NCI-H2227 (cell line): ENCODE data around the gene MS4A18.
"Not testable (repeated sequence)": the region's sequence is repeated elsewhere in the genome, so short reads cannot be mapped to it uniquely, and the experiment has no call there.

Source experiments
- DNase-seq: peaks from one replicate; lab custom pipeline; 2025; ENCODE audit not compliant: unreplicated experiment; lab: John Stamatoyannopoulos, UW

Gene MS4A18

GRCh38 chr11:60724420-60724819 is at the start of gene MS4A18:
Gene MS4A18 (plus strand): TSS chr11:60724720.
- DNase-seq, result no peak

GRCh38 chr11:60678231-60678630 is 46.3 kb upstream of the MS4A18 start:
- DNase-seq, result not testable (repeated sequence)

DNA sequence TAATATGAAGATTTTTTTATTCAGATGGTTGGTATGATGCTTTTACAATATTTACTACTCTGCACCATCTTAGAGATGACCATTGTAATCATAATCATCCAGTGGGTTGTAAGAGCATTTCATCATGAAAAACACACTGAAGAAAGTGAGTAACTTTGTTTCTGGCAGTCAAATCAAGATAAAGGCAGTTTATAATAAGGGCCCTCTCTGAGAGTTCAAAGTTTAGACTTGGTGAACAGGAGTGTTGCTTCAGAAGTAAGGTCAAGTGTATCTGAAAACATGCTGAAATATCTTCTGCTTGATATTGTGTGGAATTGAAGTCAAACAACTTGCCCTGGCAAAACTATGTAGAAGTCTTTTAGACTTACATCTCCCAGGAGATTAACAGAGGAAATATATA is 44.6 kb upstream of the MS4A18 start:
- DNase-seq, result no peak

DNA sequence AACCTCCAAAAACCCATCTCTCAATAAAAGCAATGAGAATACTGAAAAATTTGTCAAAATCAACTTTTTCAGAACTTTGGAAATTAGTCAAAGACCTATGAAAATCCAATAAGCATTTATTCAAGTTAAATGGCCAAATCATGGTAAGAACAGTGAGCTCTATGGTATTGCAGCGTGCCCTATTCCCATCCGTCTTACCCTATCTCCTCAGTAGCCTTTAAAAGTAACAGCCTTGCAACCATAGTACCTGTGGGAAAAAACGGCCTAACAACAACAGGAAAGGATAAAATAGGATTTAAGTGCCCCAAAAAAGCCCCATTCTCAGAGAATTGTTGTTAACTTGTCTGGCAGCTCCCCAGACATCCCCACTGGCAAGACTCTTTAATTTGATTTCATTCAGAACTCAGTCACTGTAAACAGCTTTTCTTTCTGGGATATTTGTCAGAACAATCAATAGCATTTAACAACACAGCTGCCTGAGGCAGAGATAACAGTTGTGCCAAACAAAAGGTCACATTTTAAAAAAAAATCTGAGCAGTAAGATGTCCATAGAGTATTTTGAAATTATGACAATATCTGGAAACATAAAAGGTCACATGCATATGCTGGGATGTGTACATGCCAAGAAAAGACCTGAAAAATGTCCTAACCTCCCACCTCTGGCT is 43.9 kb upstream of the MS4A18 start:
- DNase-seq, result no peak

DNA sequence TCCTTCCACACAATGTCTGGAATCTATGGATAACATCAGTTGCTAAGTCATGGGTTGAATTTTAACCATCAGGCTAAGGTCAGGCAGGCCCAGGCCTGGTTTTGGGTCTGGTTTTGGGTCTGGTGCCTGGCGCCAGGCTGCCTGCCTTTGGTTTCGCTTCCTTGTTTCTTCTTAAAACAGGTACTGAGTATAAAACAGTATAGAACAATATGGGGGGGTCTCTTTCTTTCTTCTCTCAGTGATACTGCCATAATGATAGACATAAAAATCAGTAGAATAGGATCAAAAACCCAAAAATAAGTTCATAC is 40.0 kb upstream of the MS4A18 start:
- DNase-seq, result not testable (repeated sequence)

GRCh38 chr11:60691661-60692060 is 32.9 kb upstream of the MS4A18 start:
- DNase-seq, result no peak

GRCh38 chr11:60699284-60699691 is 25.2 kb upstream of the MS4A18 start, which contains the start of gene MS4A8:
Gene MS4A8 (plus strand): TSS chr11:60699612. CDS start chr11:60700861, 1,249 bp downstream.
- no peak for DNase-seq

DNA sequence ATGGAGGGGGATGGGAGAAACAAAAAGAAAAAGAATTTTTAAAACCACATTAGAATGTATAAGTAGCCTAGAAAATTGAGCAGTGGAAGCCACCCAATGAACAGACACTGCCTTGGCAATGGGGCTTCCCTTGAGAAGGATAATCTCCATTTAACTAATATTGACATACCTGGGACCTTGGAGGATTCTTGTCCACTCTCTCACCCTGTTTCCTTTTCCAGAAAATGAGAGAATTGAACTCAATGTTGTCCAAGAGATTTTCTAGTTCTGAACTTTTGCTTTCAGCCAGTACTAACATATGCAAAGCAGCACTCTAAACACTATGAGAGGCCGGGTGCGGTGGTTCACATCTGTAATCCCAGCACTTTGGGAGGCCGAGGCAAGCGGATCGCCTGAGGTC is 24.6 kb upstream of the MS4A18 start:
- DNase-seq, result no peak

DNA sequence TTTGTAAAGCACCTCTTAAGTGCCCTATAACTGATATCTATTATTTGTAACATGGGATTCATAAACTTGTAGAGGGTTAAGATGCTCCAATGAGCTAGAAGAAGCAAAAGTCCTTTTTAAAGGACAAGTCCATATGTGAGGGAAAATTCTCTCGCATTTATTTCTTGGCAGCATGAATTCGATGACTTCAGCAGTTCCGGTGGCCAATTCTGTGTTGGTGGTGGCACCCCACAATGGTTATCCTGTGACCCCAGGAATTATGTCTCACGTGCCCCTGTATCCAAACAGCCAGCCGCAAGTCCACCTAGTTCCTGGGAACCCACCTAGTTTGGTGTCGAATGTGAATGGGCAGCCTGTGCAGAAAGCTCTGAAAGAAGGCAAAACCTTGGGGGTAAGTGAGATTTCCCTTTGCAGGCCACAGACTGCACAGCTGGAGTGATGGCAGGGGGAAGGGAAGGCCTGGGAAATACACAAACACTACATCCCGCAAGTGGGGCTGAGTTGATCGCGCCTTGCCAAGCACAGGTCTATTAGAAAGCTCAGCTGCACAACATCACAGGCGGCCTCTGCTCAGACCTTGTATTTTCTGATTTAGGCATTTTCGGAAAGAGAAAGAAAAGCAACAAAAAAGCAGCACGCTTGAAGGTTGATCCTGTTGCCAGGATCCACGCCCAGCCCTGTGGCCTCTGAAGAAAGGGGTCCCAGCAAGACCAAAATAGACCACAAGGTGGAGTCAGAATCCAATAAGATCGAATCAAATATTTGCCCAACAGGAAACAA is 23.6 kb upstream of the MS4A18 start:
- DNase-seq, result peak; percentile 30

GRCh38 chr11:60701469-60701818 is 23.1 kb upstream of the MS4A18 start:
- DNase-seq, result no peak

- DNase-seq, result no peak
Measured at GRCh38 chr11:60703374-60703773, 21.1 kb upstream of the MS4A18 start.

DNA sequence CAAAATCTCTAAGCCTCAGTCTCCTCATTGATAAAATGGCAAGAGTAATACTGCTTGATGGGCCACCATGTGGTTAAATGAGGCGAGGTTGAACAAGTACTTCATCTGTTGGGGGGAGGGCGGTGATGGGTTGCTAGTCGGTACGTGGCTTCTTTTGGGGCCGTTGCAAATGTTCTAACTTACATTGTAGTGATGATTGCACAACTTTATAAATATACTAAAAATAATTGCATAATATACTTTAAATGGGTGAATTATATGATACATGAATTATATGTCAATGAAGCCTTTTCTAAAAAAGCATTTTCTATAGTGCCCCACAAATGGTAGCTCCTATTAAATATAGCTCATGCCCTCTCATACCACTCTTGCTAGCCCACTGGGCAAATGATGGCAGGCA is 18.6 kb upstream of the MS4A18 start:
- DNase-seq, result no peak

DNA sequence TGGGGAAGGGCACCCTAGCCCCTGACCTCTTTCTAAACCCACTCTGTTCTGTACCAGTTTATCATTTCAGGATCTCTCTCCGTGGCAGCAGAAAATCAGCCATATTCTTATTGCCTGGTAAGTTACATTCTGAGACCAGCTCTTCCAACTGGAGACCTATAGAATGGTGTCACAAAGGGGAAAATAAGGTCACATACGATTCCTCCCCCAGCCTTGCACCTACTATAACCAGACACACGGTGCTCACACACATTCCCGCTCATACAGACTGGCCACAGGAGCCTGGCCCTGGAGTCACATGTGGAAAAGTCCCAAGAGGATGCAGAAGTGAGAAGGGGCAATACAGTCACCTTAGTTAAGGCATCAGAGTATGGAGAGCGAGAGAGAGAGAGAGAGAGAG is 17.6 kb upstream of the MS4A18 start:
- DNase-seq, result no peak

DNA sequence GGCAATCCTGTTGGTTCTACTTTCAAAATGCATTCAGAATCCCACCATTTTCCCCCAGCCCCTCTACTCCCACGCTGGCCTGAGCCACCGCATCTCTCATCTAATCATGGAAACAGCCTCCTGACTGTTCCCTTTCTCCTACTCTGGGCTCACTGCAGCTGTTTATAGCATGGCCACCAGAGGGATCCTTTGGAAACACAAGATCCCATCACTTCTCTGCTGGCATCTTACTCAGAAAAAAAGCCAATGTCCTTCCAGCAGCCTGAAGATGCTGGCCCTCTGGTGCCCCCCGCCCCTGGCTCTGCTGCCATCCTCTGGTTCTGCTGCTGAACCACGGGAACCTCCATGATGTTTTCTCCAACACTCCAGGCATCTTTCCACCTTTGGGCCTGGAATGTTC is 14.0 kb upstream of the MS4A18 start:
- DNase-seq, result no peak

DNA sequence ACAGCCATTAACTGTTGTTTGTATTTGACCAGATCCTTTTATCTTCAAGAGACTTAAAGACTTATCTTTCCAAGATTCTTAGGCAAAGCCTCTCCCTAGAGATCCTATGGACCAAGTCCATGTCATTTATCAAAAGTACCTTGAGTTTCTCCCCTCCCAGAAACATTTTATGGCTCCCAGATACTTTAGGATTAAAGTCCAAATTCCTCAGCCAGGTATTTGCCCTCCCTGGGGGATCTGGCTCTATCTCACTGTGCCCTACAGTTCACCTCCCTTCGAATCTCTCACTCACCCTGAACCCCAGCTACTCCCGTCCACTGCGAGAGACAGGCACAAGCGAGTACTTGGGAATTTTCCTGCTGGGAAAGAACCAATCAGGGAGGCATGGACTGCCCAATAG is 13.2 kb upstream of the MS4A18 start:
- DNase-seq, result no peak

- not testable (repeated sequence) for DNase-seq
Measured at GRCh38 chr11:60713423-60713822, 11.1 kb upstream of the MS4A18 start.

DNA sequence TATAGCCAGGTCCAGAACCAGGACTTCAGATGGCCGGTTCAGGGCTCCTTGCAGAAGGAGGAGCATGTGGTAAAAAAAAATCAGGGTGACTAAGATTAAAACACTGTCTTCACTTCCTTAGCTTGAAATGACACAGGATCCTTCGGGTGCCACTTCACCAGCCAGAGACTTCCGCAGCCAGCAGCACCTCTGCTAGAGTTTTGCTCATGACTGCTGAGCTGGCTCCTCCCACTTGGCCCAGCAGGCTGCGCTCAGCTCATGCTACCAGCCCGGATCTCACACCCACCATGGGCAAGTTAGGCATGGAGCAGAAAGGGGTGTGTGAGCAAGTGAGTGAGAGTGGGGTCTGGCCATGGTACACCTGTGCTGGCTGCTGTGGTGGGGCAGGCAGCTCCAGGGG is 6.6 kb upstream of the MS4A18 start:
- DNase-seq, result no peak

GRCh38 chr11:60718524-60719316 is 5.8 kb upstream of the MS4A18 start:
- DNase-seq, result no peak

GRCh38 chr11:60719391-60719790 is 5.1 kb upstream of the MS4A18 start:
- no peak for DNase-seq

DNA sequence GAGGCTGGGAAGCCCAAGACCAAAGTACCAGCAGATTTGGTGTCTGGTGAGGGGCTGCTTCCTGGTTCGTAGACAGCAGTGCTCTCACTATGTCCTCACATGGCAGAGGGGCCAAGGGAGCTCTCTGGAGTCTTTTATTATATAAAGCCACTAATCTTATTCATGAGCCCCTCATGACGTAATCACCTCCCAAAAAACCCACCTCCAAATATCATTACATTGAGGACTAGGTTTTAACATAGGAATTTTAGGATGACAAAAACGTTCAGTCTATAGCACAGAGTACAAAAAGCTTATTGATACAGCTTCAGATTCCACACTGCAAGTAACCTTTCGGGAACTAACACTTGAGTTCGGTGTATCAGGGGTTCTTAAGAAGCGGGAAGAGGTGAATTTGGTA is 4.1 kb upstream of the MS4A18 start:
- no peak for DNase-seq

DNA sequence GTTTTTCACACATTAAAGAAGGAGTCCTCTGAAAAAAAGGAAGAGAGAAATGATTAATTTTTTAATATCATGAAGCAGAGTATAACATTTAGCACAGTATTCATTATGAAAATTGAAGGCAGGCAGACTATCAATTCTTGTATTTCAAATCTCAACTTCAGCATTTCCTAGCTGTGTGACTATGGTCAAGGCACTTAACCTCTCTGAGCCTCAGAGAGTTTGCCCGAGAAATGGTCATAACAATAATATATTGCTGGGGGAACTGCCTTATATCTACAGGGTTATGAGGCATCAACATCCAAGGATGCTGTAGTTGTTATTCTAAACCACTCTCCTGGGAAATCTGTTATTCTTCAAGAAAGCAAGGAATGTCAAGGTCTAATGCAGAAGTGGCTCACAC is 1.1 kb downstream of the MS4A18 start:
- no peak for DNase-seq

- no peak for DNase-seq
Measured at GRCh38 chr11:60731586-60731985, 7.1 kb downstream of the MS4A18 start.
